ENCODE measurements around the gene SPEF2.

- TF ChIP-seq, protein P1, sequence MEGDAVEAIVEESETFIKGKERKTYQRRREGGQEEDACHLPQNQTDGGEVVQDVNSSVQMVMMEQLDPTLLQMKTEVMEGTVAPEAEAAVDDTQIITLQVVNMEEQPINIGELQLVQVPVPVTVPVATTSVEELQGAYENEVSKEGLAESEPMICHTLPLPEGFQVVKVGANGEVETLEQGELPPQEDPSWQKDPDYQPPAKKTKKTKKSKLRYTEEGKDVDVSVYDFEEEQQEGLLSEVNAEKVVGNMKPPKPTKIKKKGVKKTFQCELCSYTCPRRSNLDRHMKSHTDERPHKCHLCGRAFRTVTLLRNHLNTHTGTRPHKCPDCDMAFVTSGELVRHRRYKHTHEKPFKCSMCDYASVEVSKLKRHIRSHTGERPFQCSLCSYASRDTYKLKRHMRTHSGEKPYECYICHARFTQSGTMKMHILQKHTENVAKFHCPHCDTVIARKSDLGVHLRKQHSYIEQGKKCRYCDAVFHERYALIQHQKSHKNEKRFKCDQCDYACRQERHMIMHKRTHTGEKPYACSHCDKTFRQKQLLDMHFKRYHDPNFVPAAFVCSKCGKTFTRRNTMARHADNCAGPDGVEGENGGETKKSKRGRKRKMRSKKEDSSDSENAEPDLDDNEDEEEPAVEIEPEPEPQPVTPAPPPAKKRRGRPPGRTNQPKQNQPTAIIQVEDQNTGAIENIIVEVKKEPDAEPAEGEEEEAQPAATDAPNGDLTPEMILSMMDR (IDR thresholded peaks at IDR 0.05; ENCODE audit: insufficient read depth, low read length): no peak
- TF ChIP-seq POLR2AphosphoS5 (IDR thresholded peaks at IDR 0.05; ENCODE audit: low read depth) (no peak), GABPA (IDR thresholded peaks at IDR 0.05; ENCODE audit: low read depth) (no peak)
Observed at GRCh38 chr5:35575578-35575977, 42.1 kb upstream of the SPEF2 start.

Data from HL-60 (cell line).